HG03457 (cell line): ENCODE measurements around the gene DPY19L3.
"Not testable (repeated sequence)": the region's sequence is repeated elsewhere in the genome, so short reads cannot be mapped to it uniquely, and the experiment has no call there.

ENCODE experiments used
- ATAC-seq: cut with Tn5 transposase; IDR thresholded peaks from one replicate; pipeline ENCODE4 v1.9.1; 2021; ENCODE audit warnings: moderate number of reproducible peaks; ENCODE audit not compliant: unreplicated experiment

Gene DPY19L3

GRCh38 chr19:32405431-32406160 is at the start of gene DPY19L3:
Gene DPY19L3 (plus strand): TSS chr19:32405770. CDS start chr19:32408254, 2,484 bp downstream.
- peak; percentile 93 for ATAC-seq

- ATAC-seq = no peak
Measured at GRCh38 chr19:32357720-32358119, 47.9 kb upstream of the DPY19L3 start.

- ATAC-seq = no peak
Measured at GRCh38 chr19:32358321-32358720, 47.2 kb upstream of the DPY19L3 start.

- no peak for ATAC-seq
Measured at GRCh38 chr19:32359581-32359980, 46.0 kb upstream of the DPY19L3 start.

DNA sequence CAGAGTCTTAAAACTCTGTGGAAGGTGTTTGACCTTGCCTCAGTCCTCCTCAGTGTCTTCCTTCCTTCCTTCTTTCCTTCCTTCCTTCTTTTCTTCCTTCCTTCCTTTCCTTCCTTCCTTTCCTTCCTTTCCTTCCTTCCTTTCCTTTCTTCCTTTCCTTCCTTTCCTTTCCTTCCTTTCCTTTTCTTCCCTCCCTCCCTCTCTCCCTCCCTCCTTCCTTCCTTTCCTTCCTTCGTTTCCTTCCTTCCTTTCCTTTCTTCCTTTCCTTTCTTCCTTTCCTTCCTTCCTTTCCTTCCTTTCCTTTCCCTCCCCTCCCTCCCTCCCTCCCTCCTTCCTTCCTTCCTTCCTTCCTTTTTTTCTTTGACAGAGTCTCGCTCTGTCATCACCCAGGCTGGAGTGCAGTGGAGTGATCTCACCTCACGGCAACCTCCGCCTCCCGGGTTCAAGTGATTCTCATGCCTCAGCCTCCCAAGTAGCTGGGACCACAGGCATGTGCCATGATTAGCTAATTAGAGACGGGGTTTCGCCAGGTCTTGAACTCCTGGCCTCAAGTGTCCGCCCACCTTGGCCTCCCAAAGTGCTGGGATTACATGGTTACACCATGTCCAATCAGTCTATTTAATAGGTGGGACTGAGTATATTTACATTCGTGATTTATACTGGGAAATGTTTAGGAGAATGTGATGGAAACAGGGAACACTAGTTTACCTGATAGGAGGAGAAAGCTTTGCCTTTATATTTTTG is 43.8 kb upstream of the DPY19L3 start:
- no peak for ATAC-seq

DNA sequence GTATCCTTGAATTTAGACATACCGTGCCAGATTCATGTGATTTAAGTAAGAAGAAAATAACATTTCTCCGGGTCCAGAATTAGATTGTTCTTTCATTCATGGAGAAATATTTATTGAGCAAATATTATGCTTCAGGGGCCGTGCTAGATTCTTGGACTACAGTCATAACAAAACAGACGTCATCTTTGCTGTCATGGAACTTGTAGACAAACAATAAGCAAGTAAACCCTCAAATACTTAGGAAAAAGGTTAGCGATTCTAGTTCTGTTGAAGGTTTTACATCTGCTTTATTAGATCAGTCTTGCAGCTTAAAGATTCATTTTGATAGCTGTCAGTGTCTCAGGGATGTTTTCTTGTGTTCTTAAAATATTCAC is 43.3 kb upstream of the DPY19L3 start:
- ATAC-seq = no peak

- no peak for ATAC-seq
Measured at GRCh38 chr19:32363175-32363574, 42.4 kb upstream of the DPY19L3 start.

DNA sequence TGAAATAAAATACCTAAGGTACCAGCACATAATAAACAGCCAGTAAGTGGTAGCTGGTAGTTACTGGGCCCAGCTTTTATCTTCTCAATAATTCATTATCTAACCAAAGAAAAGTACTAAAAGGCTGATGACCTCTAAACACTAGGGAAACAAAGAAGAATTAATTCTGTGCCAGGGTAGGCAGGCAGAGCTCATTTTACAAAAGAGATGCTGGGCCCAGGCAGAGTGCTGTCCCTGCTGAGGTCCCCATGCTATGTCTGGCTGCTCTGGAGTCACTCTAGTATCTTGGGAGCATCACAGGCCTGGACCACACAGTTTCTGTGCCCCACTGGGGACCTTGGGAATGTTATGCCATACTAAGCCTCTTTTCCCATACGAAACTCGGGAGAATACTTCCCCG is 41.9 kb upstream of the DPY19L3 start:
- ATAC-seq = no peak

- no peak for ATAC-seq
Measured at GRCh38 chr19:32364040-32364439, 41.5 kb upstream of the DPY19L3 start.

- ATAC-seq = no peak
Measured at GRCh38 chr19:32367063-32367462, 38.5 kb upstream of the DPY19L3 start.

DNA sequence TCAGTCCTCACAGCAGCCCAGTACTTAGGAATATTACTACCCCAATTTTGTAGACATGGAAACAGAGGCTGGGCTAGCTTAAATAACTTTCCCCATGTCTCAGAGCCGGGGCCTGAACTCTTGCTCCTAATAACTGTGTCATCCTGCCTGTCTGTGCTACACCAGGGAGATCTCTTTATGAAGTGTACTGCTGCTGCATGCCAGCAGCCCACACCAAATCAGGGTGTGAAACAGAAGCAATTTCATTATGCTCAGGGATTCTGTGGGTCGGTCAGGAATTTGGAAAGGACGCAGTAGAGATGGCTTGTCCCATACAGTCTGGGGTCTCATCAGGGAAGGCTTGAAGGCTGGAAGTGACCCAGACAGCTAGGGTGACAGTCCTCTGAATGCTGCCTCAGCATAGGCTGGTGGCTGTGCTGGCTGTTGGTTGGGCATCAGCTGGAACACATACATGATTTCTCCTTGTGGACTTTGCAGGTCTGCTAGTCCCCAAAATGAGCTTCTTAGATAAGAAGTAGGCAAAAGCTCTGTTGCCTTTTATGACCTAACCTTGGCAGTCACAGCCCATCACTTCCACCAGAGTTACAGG is 37.5 kb upstream of the DPY19L3 start:
- no peak for ATAC-seq

DNA sequence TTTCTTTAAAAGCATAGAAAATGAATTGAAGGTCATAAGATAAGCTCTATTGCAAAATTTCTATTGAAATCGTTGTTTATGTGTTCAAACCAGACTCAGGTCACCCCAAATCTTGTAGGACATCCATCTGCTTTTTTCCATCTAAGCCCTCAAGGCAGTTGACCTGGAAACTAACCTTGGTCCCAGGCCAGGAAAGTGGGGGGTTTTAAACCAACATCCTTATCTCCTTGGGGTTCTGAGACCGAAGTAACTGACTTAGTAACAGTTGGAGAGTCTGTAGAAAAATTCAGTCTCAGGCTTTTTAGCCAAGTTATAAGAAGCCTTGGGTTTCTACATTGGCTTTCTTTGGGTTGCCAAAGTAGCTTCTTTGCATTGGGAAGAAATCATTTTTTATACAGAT is 36.8 kb upstream of the DPY19L3 start:
- ATAC-seq = no peak

GRCh38 chr19:32372726-32373517 is 32.6 kb upstream of the DPY19L3 start:
- ATAC-seq = no peak

DNA sequence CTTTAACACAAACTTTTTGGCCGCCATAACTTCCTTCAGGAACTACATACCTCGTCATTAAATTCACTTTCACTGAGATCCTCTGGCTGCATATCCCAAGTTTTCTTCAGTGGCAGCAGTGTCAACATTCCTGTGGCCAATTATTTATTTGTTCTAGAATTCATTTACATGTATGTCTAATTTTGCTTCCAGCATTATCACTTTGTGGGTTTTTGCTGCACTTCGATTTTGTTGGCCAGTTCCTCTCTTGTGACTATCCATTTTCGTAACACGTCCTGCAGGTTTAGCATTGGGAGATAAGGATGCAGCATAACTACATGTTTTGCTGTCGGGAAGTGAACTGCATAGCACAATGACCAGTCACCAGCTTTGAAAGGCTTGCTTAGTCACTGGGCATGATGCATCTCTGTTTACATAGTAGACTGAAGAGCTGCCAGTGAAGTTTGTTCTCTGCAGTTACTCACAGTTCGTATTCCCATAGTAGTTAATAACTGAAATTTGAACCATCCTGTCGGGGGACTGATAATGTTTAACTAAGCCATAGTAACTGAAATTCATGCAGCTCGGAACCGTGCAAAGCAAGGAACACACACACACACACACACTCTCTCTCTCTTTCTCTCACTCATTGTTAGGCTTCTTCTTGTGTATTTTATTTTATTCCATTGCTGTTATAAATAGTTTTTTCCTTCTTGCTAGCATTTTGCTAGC is 31.8 kb upstream of the DPY19L3 start:
- no peak for ATAC-seq

DNA sequence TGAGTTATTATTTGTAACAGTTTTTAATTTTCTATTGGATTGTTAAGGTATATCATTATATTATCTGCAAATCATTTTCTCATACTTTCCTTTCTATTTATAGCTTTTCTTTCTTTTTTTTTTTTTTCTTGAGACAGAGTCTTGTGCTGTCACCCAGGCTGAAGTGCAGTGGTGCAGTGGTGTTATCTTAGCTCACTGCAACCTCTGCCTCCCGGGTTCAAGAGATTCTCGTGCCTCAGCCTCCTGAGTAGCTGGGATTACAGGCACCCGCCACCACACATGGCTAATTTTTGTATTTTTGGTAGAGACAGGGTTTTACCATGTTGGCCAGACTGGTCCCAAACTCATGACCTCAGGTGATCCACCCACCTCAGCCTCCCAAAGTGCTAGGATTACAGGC is 31.2 kb upstream of the DPY19L3 start:
- not testable (repeated sequence) for ATAC-seq

GRCh38 chr19:32377088-32377487 is 28.5 kb upstream of the DPY19L3 start:
- not testable (repeated sequence) for ATAC-seq

GRCh38 chr19:32380269-32380668 is 25.3 kb upstream of the DPY19L3 start:
- ATAC-seq = no peak

- ATAC-seq = no peak
Measured at GRCh38 chr19:32387701-32388392, 17.7 kb upstream of the DPY19L3 start.

- ATAC-seq = no peak
Measured at GRCh38 chr19:32388393-32388855, 17.1 kb upstream of the DPY19L3 start.

- ATAC-seq = no peak
Measured at GRCh38 chr19:32392901-32393300, 12.7 kb upstream of the DPY19L3 start.
